ENCODE measurements around the gene LRBA.
"Not testable (repeated sequence)": the region's sequence is repeated elsewhere in the genome, so short reads cannot be mapped to it uniquely, and the experiment has no call there.

The LRBA gene

GRCh38 chr4:150743564-150744342, 271.3 kb downstream of the LRBA start:
- no peak for DNase-seq (ENCODE audit: low read depth in 2 of 2)

GRCh38 chr4:150742930-150743329, 272.2 kb downstream of the LRBA start:
- DNase-seq (ENCODE audit: low read depth in 2 of 2) = not testable (repeated sequence)

DNA sequence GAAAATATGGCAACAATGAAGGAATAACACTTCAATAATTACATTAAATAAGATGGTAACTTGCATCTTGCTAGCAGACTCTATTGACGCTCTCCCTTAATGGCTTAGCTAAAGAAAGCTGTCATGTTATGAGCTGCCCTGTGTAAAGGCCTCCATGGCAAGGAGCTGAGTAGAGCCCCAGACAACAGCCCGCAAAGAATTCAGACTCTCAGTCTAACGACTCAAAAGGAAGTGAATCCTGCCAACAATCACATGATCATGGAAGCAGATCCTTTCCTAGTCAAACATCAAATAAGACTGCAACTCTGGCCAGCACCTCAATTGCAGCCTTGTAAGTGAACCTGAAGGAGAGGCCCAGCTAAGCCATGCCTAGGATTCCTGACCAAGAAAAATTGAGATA, 275.5 kb downstream of the LRBA start:
- DNase-seq (ENCODE audit: low read depth in 2 of 2) = no peak

GRCh38 chr4:150725957-150726523, 289.0 kb downstream of the LRBA start:
- DNase-seq (ENCODE audit: low read depth in 2 of 2) = no peak

- DNase-seq (ENCODE audit: low read depth in 2 of 2) = no peak
Observed at GRCh38 chr4:150723727-150724411, 291.2 kb downstream of the LRBA start.

- no peak for DNase-seq (ENCODE audit: low read depth in 2 of 2)
Observed at GRCh38 chr4:150722908-150723362, 292.1 kb downstream of the LRBA start.

- DNase-seq (ENCODE audit: low read depth in 2 of 2) = no peak
Observed at GRCh38 chr4:150720973-150721518, 294.0 kb downstream of the LRBA start.

DNA sequence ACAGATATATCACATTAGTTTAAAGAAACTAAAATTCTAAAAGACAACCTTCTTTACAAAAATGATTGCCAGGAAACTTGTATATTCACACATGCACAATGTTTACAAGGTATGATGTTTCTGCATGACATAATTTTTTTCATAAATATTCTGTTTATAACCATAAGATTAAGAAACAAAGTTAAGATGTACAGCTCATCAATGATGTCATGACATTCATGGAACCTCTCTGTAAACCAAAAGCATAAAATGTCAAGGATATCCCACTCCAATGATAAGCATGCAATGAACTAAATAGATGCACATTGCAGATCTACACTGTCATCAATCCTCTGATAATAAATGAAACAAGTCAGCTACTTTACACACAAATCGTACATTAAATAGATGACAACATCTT, 297.1 kb downstream of the LRBA start:
- DNase-seq (ENCODE audit: low read depth in 2 of 2) = no peak

DNA sequence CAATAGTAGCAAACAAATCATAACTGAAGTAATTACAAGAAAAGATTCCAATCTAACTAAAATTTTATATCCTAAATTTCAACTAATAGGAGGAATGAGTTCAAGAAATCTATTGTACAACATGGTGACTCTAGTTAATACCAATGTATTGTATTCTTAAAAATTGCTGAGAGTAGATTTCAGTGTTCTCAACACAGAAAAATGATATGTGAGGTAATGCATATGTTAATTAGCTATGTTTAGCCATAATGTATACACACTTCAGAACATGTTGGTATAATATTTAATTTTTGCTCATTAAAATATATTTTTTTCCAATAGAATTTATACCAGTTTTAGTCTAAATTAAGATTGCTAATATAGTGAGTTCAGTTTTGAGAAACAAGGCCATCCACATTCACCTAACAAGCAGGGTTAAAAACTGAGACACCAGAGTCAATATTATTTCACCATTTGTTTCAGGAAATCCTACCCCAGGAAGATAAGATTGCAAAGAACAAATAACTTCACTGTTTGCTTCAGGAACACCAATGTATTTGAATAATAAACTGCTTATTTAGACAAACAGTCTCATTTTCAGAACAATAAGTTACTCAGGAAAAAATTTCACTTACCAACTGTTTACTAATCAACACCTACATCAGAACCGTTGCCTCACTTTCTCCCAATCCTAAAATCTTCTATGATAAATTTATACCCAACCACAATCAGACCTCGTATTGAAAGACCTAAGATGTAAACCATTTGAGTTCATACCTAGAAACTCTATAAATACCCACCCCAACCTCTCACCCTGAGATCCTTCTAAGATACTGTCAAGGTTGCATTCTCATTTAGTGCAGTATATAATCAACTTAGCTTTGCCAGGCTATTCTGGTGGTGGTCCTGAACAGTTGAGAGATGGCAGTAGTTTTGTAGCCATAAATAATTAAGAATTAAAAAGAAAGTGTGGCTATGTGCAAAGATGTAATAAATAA, 300.3 kb downstream of the LRBA start:
- no peak for DNase-seq (ENCODE audit: low read depth in 2 of 2)

DNA sequence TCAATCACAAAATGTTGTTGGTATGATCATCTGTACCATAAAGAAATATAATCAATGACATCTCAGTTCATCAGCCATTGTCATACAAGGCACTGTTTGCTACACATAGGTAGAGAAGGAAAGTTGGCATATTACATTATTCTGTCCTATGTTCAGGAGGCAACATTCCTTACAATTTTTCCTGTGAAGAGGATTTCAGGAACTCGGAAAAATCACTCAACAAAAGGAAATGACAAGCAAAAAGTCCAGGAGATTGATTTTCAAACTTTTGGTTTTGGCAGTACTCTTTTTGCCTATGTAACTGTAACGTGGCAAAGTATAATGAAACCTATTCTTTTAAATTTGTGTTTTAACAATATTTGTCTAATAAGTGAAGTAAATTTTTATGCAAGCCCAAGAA, 301.8 kb downstream of the LRBA start:
- DNase-seq (ENCODE audit: low read depth in 2 of 2) = no peak

GRCh38 chr4:150710770-150711375, 304.2 kb downstream of the LRBA start:
- DNase-seq (ENCODE audit: low read depth in 2 of 2) = no peak

- DNase-seq (ENCODE audit: low read depth in 2 of 2) = no peak
Observed at GRCh38 chr4:150708004-150708403, 307.1 kb downstream of the LRBA start.

DNA sequence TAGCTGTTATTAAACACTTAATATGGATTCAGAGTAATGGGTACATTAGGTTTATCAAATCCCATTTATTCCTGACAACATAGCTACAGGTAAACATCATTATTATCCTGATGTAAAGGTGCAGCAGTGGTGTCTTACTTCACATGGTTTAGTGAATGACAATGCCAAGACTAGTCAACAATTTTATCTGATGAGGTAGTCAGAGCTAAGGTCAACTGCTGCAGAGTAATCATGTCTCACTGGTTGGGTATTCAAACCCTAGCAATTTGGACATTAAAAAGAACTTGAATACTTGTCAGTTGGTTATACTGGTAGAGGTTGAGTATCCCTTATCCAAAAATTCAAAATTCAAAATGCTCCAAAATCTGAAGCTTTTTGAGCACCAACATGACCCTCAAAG, 315.5 kb downstream of the LRBA start:
- no peak for DNase-seq (ENCODE audit: low read depth in 2 of 2)

DNA sequence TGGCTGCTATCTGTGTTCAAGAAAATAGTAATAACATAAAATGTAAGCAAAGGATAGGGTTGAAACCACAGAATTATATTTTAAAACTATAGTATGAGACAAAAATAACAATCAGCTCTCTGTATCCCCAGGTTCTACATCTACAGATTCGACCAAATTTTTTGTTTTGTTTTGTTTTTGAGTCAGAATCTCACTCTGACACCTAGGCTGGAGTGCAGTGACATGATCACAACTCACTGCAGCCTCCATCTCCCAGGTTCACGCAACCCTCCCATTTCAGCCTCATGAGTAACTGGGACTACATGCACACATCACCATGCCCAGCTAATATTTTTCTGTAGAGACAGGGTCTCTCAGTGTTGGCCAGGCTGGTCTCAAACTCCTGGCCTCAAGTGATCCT, 319.9 kb downstream of the LRBA start:
- no peak for DNase-seq (ENCODE audit: low read depth in 2 of 2)

GRCh38 chr4:150694438-150694837, 320.6 kb downstream of the LRBA start:
- DNase-seq (ENCODE audit: low read depth in 2 of 2) = no peak

DNA sequence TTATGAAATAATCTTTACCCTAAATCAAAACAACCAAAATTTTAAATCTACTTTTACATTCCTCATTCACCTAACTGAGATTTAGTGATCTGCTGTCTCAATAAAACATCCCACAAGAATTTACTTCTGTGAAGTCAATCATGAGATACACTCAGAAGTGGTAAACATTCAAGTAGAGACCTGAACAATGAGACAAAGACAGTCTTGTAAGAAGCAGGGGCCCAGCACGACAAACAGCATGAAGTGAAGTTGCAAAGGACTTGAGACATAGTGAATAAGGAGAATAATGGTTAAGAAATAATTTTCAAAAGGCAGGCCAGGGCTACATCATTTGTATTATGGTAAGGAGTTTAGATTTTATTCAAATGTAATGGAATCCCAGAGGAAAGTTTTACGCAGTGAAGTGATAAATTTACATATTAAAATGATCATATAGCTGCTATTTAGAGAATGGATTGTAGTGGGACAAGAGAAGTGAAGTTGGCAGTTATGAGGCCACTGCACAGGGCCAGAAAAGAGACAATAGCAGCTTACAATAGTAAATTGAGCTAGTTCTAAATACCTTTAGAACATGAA, 331.2 kb downstream of the LRBA start:
- no peak for DNase-seq (ENCODE audit: low read depth in 2 of 2)

- DNase-seq (ENCODE audit: low read depth in 2 of 2) = no peak
Observed at GRCh38 chr4:150682126-150682525, 333.0 kb downstream of the LRBA start.

GRCh38 chr4:150681063-150681462, 334.0 kb downstream of the LRBA start:
- no peak for DNase-seq (ENCODE audit: low read depth in 2 of 2)

DNA sequence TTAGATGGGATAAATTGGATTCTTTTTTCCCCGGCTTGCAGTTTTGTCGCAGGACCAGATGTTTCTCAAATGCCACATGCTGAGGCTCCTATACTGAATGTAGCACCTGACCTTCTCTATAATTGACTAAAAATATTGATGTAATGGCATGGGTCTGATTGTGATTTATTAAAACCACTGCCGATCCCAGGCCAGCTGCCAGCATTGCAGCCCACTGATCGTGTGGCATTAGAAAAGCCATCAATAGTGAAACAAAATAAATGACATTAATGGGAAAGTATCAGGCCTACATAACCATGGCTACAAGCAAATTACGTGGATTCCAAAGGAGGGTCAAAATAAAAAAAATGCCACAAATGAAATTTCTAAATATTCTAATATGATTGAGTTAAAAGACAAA, 334.4 kb downstream of the LRBA start:
- DNase-seq (ENCODE audit: low read depth in 2 of 2) = no peak

DNA sequence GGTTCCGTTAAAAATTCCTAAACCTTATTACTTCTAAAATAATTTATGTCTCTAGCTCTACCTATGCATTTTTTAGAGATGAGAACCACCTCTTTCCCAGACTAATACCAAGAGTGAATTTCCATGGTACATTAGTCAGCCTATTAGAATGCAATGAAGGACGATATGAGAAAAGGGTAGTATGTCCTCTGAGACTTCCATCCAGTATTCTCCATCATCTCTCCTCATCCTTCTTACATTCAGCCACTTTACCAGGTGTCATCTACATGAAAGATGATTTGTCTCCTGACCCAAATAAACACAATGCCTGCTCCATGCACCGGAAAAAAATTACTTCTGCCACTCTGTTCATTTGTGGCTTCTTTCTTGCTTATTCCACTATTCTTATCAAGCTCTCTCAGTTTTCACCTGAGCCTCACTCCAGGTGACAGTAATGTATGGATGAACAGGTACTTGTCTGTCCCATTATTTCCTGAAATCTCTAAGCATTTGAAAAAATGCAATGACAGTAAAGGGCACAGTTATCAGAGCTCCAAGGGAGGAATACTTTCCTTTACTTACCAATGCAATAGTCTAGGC, 335.2 kb downstream of the LRBA start:
- DNase-seq (ENCODE audit: low read depth in 2 of 2) = no peak

All from stimulated activated CD8-positive, alpha-beta memory T cell treated with anti-CD3 and anti-CD28 coated beads, Interleukin-7, amount 100 ng/mL, for 4 hours (primary cell).